ENCODE data around the gene TENT5A. TPM values are rescaled to one million over a fixed set of nuclear protein-coding genes. Genes with fewer than 3 reads are reported as not detected.
A peak's percentile ranks its signal among the peaks of the same experiment; 100 is the strongest.

TENT5A gene
- total RNA-seq, 1 donor from 2014 or later = 44.4 TPM

DNA sequence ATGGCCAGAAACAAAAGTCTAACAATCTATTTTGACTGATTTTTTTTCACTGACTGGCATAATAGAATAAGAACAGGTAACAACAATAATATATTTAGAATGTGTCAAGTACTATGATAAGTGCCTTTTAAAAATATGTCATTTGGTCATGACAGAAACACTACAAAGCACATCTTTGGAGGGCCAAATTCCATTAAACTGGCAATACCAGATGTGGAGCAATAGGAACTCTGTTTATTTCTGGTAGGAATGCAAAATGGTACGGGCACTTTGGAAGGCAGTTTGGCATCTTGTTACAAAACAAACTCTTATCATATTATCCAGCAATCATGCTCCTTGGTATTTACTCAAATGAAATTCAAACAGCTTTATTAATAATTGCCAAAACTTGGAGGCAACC, 39.3 kb downstream of the TENT5A start:
- intact Hi-C loops (cut with micrococcal nuclease) = no loop called here
- peaks cover 37% of the 10 kb centered on the region for H3K4me1 ChIP-seq
- H3K9me3 ChIP-seq (replicated peaks) = peaks cover 6% of the 10 kb centered on the region
- DNase-seq = no peak
- TF ChIP-seq, protein P1, sequence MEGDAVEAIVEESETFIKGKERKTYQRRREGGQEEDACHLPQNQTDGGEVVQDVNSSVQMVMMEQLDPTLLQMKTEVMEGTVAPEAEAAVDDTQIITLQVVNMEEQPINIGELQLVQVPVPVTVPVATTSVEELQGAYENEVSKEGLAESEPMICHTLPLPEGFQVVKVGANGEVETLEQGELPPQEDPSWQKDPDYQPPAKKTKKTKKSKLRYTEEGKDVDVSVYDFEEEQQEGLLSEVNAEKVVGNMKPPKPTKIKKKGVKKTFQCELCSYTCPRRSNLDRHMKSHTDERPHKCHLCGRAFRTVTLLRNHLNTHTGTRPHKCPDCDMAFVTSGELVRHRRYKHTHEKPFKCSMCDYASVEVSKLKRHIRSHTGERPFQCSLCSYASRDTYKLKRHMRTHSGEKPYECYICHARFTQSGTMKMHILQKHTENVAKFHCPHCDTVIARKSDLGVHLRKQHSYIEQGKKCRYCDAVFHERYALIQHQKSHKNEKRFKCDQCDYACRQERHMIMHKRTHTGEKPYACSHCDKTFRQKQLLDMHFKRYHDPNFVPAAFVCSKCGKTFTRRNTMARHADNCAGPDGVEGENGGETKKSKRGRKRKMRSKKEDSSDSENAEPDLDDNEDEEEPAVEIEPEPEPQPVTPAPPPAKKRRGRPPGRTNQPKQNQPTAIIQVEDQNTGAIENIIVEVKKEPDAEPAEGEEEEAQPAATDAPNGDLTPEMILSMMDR (IDR thresholded peaks at IDR 0.05; ENCODE audit: borderline replicate concordance) = no peak
- H3K27ac ChIP-seq (replicated peaks) = no peak overlapping the region
- H3K27me3 ChIP-seq (ENCODE audit: low read depth) = no peaks in the 10 kb centered on the region
- no peak overlapping the region for H3K4me3 ChIP-seq
- H3K36me3 ChIP-seq = no peaks in the 10 kb centered on the region

DNA sequence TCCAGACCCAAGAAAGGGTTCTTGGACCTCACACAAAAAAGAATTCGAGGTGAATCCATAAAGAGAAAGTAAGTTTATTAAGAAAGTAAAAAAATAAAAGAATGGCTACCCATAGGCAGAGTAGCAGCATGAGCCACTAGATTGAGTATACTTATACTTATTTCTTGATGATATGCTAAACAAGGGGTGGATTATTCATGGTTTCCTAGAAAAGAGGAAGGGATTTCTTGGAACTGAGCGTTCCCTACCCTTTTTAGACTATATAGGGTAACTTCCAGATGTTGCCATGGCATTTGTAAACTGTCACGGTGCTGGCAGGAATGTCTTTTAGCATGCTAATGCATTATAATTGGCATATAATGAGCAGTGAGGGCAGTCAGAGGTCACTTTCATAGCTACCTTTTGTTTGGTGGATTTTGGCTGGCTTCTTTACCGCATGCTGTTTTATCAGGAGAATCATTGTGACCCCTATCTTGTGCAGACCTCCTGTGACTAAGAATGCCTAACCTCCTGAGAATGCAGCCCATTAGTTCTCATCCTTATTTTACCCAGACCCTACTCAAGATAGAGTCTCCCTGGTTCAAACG, 44.3 kb downstream of the TENT5A start:
- TF ChIP-seq, protein P1 (IDR thresholded peaks at IDR 0.05; ENCODE audit: borderline replicate concordance) = no peak
- intact Hi-C loops (cut with micrococcal nuclease) = no loop called here
- Histone ChIP-seq H3K36me3 (no peaks in the 10 kb centered on the region), H3K27me3 (ENCODE audit: low read depth) (no peaks in the 10 kb centered on the region), H3K4me3 (no peak overlapping the region), H3K9me3 (replicated peaks) (peaks cover 6% of the 10 kb centered on the region), H3K27ac (replicated peaks) (peak overlapping the region; percentile 38), H3K4me1 (peaks cover 23% of the 10 kb centered on the region)
- no peak for DNase-seq

DNA sequence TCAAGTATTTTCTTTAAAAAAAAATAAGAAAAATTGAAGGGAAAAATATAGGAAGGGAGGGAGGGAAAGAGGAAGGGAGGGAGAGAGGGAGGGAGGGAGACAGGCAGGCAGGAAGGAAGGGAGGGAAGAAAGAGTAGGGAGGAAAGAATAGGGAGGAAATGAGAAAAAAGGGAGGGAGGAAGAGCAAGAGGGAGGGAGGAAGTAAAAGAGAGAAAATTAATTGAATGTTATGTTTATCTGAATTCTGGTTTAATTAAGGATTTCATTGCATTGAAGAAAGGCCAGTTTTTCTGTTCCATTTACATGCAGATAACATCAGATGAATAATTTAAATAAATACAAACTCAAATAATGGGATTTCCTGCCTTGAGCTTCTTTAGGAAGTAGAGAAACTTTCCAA, 47.8 kb downstream of the TENT5A start:
- H3K9me3 ChIP-seq (replicated peaks) = no peaks in the 10 kb centered on the region
- no peak for DNase-seq
- peaks cover 32% of the 10 kb centered on the region for H3K4me1 ChIP-seq
- H3K27me3 ChIP-seq (ENCODE audit: low read depth) = no peaks in the 10 kb centered on the region
- H3K4me3 ChIP-seq = no peak overlapping the region
- intact Hi-C loops (cut with micrococcal nuclease) = no loop called here
- H3K27ac ChIP-seq (replicated peaks) = no peak overlapping the region
- TF ChIP-seq, protein P1 (IDR thresholded peaks at IDR 0.05; ENCODE audit: borderline replicate concordance) = no peak
- H3K36me3 ChIP-seq = no peaks in the 10 kb centered on the region

DNA sequence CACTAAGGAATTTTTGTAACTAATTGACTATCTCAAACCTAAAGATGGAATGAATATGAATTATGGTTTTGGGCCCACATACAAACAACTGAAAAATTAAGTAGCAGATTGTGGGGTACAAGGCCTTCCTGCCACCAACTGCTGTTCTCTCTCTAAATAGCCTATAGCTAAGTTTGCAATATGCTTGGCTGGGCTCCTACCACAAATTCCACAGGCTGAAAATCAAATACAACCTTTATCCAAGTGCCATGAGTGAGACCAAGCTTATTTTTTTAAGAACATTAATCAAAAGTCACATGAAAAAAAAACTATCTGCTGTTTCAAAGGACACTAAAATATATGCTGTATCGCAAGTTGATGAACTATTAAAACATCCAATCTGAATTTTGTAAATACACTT, 52.1 kb downstream of the TENT5A start:
- TF ChIP-seq, protein P1 (IDR thresholded peaks at IDR 0.05; ENCODE audit: borderline replicate concordance) = no peak
- no peaks in the 10 kb centered on the region for H3K36me3 ChIP-seq
- H3K27ac ChIP-seq (replicated peaks) = no peak overlapping the region
- DNase-seq = no peak
- no peaks in the 10 kb centered on the region for H3K27me3 ChIP-seq (ENCODE audit: low read depth)
- H3K4me1 ChIP-seq = peaks cover 38% of the 10 kb centered on the region
- no peak overlapping the region for H3K4me3 ChIP-seq
- intact Hi-C loops (cut with micrococcal nuclease) = no loop called here
- H3K9me3 ChIP-seq (replicated peaks) = no peaks in the 10 kb centered on the region

DNA sequence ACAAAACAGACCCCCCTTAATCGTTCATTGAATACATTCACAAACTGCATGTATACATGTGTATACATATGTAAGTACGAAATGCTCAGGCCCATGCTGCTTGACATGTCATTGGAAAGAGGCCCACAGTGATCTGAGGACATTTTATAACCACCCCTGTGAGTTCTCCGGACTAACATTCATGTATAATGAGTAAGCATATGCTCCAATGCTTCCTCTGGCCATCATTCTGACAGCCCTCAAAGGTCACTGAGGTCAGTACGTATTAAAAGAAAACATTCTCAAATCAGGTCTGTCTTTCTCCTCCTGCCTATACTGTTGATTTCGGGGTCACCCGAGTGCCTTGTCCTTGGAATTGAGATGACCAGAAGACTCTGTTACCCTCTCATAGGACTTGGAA, 54.9 kb downstream of the TENT5A start:
- TF ChIP-seq, protein P1 (IDR thresholded peaks at IDR 0.05; ENCODE audit: borderline replicate concordance) = no peak
- Histone ChIP-seq H3K27ac (replicated peaks) (peak overlapping the region; percentile 39), H3K9me3 (replicated peaks) (no peaks in the 10 kb centered on the region), H3K4me3 (no peak overlapping the region), H3K27me3 (ENCODE audit: low read depth) (no peaks in the 10 kb centered on the region), H3K36me3 (no peaks in the 10 kb centered on the region), H3K4me1 (peaks cover 41% of the 10 kb centered on the region)
- no peak for DNase-seq
- intact Hi-C loops (cut with micrococcal nuclease) = no loop called here
